ENCODE results near the gene DPF3. TPM values are rescaled to one million over a fixed set of nuclear protein-coding genes. Genes with fewer than 3 reads are reported as not detected.

DPF3 gene
- total and polyA plus RNA-seq, 4 donors: 0.17 to 3.9 (median 0.52) TPM

GRCh38 chr14:72801381-72801812 lies 92.5 kb downstream of the DPF3 start:
- no peak for TF ChIP-seq CTCF (IDR thresholded peaks at IDR 0.05; ENCODE audit: control extremely low read depth, extremely low read depth)
- Histone ChIP-seq H3K27ac (ENCODE audit: low read depth in 1 of 2, low read length in 1 of 2) (peak overlapping the region in 1 of 2 donors; percentile 76), H3K27me3 (ENCODE audit: control insufficient read depth in 3 of 3, insufficient read depth in 3 of 3, low read length in 2 of 3) (no peaks in the 10 kb centered on the region), H3K9me3 (ENCODE audit: control insufficient read depth in 4 of 4, insufficient read depth in 3 of 4, low read length in 3 of 4) (peaks cover 0 to 7% (median 0%) of the 10 kb centered on the region in 4 donors), H3K9ac (ENCODE audit: insufficient read depth in 1 of 2, low read length in 2 of 2) (no peak overlapping the region), H3K4me1 (ENCODE audit: control insufficient read depth in 5 of 5, insufficient read depth in 5 of 5, low read length in 5 of 5) (peaks cover 0 to 4% (median 0%) of the 10 kb centered on the region in 5 donors), H3K4me3 (no peak overlapping the region), H3K36me3 (ENCODE audit: control insufficient read depth in 4 of 4, insufficient read depth in 4 of 4, low read length in 4 of 4) (no peaks in the 10 kb centered on the region)
- DNase-seq: no peak
- WGBS, 2 donors: 81 to 86% methylated on average over 4 of the region's 4 CpGs
- no peak for ATAC-seq (ENCODE audit: insufficient read depth, low FRiP score)

DNA sequence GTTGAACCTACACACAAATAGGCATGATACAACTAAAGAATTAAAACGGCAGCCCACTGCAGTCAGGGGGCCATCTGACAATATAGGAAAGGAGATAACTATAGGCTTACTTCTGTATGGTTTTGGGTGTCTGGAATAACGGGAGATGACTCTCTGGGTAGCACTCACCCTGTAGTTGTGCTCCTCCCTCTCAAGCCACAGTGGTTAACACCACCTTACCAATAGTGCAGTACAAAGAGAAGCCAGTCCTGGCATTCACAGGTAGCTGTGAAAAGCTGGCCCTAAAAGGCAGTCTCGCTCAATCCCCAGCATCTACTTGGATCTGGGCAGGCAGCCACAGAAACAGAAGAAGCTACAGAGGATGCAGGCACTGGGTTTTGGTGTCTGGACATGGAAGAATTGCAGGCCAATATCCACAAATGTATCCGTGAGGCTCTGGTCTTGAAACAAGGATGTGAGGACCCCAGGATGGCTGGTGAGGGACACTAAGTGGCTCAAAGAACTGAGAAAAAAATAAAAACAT lies 93.0 kb downstream of the DPF3 start:
- H3K9ac ChIP-seq (ENCODE audit: insufficient read depth in 1 of 2, low read length in 2 of 2): no peak overlapping the region
- TF ChIP-seq CTCF (IDR thresholded peaks at IDR 0.05; ENCODE audit: control extremely low read depth, extremely low read depth): no peak
- H3K27ac ChIP-seq (ENCODE audit: low read depth in 1 of 2, low read length in 1 of 2): peak overlapping the region in 1 of 2 donors; percentile 36
- DNase-seq (no peak), ATAC-seq (ENCODE audit: insufficient read depth, low FRiP score) (no peak)
- H3K27me3 ChIP-seq (ENCODE audit: control insufficient read depth in 3 of 3, insufficient read depth in 3 of 3, low read length in 2 of 3): no peaks in the 10 kb centered on the region
- 70 to 79% methylated on average over 4 of the region's 4 CpGs for WGBS, 2 donors
- H3K4me1 ChIP-seq (ENCODE audit: control insufficient read depth in 5 of 5, insufficient read depth in 5 of 5, low read length in 5 of 5): peaks cover 0 to 4% (median 0%) of the 10 kb centered on the region in 5 donors
- H3K36me3 ChIP-seq (ENCODE audit: control insufficient read depth in 4 of 4, insufficient read depth in 4 of 4, low read length in 4 of 4): no peaks in the 10 kb centered on the region
- peaks cover 0 to 7% (median 0%) of the 10 kb centered on the region in 4 donors for H3K9me3 ChIP-seq (ENCODE audit: control insufficient read depth in 4 of 4, insufficient read depth in 3 of 4, low read length in 3 of 4)
- H3K4me3 ChIP-seq: no peak overlapping the region

- H3K27me3 ChIP-seq (ENCODE audit: control insufficient read depth in 3 of 3, insufficient read depth in 3 of 3, low read length in 2 of 3): no peaks in the 10 kb centered on the region
- H3K4me3 ChIP-seq: no peak overlapping the region
- H3K27ac ChIP-seq (ENCODE audit: low read depth in 1 of 2, low read length in 1 of 2): no peak overlapping the region
- WGBS, 2 donors: 90 to 93% methylated on average over 2 of the region's 2 CpGs
- peaks cover 0 to 4% (median 0%) of the 10 kb centered on the region in 5 donors for H3K4me1 ChIP-seq (ENCODE audit: control insufficient read depth in 5 of 5, insufficient read depth in 5 of 5, low read length in 5 of 5)
- ATAC-seq (ENCODE audit: insufficient read depth, low FRiP score): no peak
- no peaks in the 10 kb centered on the region for H3K36me3 ChIP-seq (ENCODE audit: control insufficient read depth in 4 of 4, insufficient read depth in 4 of 4, low read length in 4 of 4)
- no peak for TF ChIP-seq CTCF (IDR thresholded peaks at IDR 0.05; ENCODE audit: control extremely low read depth, extremely low read depth)
- DNase-seq: no peak
- peaks cover 0 to 7% (median 0%) of the 10 kb centered on the region in 4 donors for H3K9me3 ChIP-seq (ENCODE audit: control insufficient read depth in 4 of 4, insufficient read depth in 3 of 4, low read length in 3 of 4)
- no peak overlapping the region for H3K9ac ChIP-seq (ENCODE audit: insufficient read depth in 1 of 2, low read length in 2 of 2)
These were observed 93.6 kb downstream of the DPF3 start for GRCh38 chr14:72800296-72800695.

- Histone ChIP-seq H3K36me3 (ENCODE audit: control insufficient read depth in 4 of 4, insufficient read depth in 4 of 4, low read length in 4 of 4) (no peaks in the 10 kb centered on the region), H3K9ac (ENCODE audit: insufficient read depth in 1 of 2, low read length in 2 of 2) (no peak overlapping the region), H3K27ac (ENCODE audit: low read depth in 1 of 2, low read length in 1 of 2) (no peak overlapping the region), H3K9me3 (ENCODE audit: control insufficient read depth in 4 of 4, insufficient read depth in 3 of 4, low read length in 3 of 4) (peaks cover 0 to 6% (median 0%) of the 10 kb centered on the region in 4 donors), H3K4me1 (ENCODE audit: control insufficient read depth in 5 of 5, insufficient read depth in 5 of 5, low read length in 5 of 5) (peaks cover 0 to 5% (median 0%) of the 10 kb centered on the region in 5 donors), H3K4me3 (no peak overlapping the region), H3K27me3 (ENCODE audit: control insufficient read depth in 3 of 3, insufficient read depth in 3 of 3, low read length in 2 of 3) (no peaks in the 10 kb centered on the region)
- no peak for ATAC-seq (ENCODE audit: insufficient read depth, low FRiP score)
- 95% methylated on average over 6 of the region's 6 CpGs for WGBS, 2 donors
- DNase-seq: no peak
- no peak for TF ChIP-seq CTCF (IDR thresholded peaks at IDR 0.05; ENCODE audit: control extremely low read depth, extremely low read depth)
These were observed 97.0 kb downstream of the DPF3 start for GRCh38 chr14:72796935-72797334.

All from lung (tissue), 12 donors.